Uterus (tissue), 2 donors: ENCODE measurements around the gene NDUFS6.

Experiments
- POLR2A ChIP-seq, 2 donors: fragments of 450-650 bp; IDR thresholded peaks; one replicate each; pipeline ENCODE4 v1.6.1; 2016; ENCODE audit warnings: antibody characterized with exemption in 2 of 2, mild to moderate bottlenecking in 1 of 2, moderate library complexity in 1 of 2
- TF ChIP-seq, protein P1 (sequence below), 4 experiments: fragments of 200-600 bp in 2 of 4; fragments of 450-650 bp in 2 of 4; sonication (generic) in 2 of 4; IDR thresholded peaks; one replicate each; pipeline ENCODE4 v1.5.1; 2016 to 2019; ENCODE audit warnings: antibody characterized with exemption in 4 of 4, mild to moderate bottlenecking in 2 of 4, moderate library complexity in 1 of 4

DNA sequence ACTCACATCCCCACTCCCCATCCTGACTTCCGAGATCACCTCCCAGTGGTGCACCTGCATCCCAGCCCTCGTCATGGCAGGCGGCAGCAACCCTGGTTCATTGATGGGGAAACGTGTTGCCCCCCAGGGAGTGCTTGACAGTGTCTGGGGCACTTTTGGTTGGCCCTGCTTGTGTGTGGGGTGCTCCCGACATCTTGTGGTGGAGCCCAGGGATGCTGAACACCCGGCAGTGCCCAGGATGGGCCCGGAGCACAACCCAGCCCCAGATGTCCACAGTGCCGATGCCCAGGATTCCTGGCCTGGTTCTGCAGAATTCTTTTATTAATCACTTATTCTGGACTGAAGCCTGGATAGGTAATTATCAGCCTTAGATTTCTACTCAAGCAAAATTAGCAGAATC is 5.3 kb upstream of the NDUFS6 start:
- TF ChIP-seq, protein P1, sequence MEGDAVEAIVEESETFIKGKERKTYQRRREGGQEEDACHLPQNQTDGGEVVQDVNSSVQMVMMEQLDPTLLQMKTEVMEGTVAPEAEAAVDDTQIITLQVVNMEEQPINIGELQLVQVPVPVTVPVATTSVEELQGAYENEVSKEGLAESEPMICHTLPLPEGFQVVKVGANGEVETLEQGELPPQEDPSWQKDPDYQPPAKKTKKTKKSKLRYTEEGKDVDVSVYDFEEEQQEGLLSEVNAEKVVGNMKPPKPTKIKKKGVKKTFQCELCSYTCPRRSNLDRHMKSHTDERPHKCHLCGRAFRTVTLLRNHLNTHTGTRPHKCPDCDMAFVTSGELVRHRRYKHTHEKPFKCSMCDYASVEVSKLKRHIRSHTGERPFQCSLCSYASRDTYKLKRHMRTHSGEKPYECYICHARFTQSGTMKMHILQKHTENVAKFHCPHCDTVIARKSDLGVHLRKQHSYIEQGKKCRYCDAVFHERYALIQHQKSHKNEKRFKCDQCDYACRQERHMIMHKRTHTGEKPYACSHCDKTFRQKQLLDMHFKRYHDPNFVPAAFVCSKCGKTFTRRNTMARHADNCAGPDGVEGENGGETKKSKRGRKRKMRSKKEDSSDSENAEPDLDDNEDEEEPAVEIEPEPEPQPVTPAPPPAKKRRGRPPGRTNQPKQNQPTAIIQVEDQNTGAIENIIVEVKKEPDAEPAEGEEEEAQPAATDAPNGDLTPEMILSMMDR (IDR thresholded peaks at IDR 0.05), result no peak
- no peak for TF ChIP-seq POLR2A (IDR thresholded peaks at IDR 0.05)
